ENCODE results near the gene LCE5A.

- TF ChIP-seq SIN3A (IDR thresholded peaks at IDR 0.05; ENCODE audit: borderline replicate concordance, insufficient read depth, low read length) (no peak), POLR2AphosphoS5 (IDR thresholded peaks at IDR 0.05; ENCODE audit: low read depth, low read length) (no peak)
Measured at GRCh38 chr1:152481869-152482664, 28.5 kb upstream of the LCE5A start.
